HG02759 (cell line): ENCODE measurements around the gene LDB1.
A peak's percentile ranks its signal among the peaks of the same experiment; 100 is the strongest.

Experiments
- ATAC-seq: cut with Tn5 transposase; IDR thresholded peaks from one replicate; pipeline ENCODE4 v1.9.1; 2021; ENCODE audit warnings: mild to moderate bottlenecking, moderate library complexity; ENCODE audit not compliant: unreplicated experiment

The LDB1 gene

GRCh38 chr10:102066399-102067088, 53.6 kb downstream of the LDB1 start:
- ATAC-seq, result no peak

GRCh38 chr10:102065561-102066398, 54.4 kb downstream of the LDB1 start:
- peak; percentile 22 for ATAC-seq

GRCh38 chr10:102064868-102065560, 55.2 kb downstream of the LDB1 start, which contains the start of gene HPS6:
Gene HPS6, plus strand, starts transcription at chr10:102065349. Its CDS starts 126 bp downstream, at chr10:102065475.
- peak; percentile 95 for ATAC-seq

GRCh38 chr10:102064503-102064867, 55.7 kb downstream of the LDB1 start:
- no peak for ATAC-seq

- ATAC-seq, result no peak
Measured at GRCh38 chr10:102059987-102060386, 60.2 kb downstream of the LDB1 start.
